MCF 10A (cell line): ENCODE data around the gene SH3GL1. TPM values are rescaled to one million over a fixed set of nuclear protein-coding genes. Genes with fewer than 3 reads are reported as not detected.
"Not testable (repeated sequence)": the region's sequence is repeated elsewhere in the genome, so short reads cannot be mapped to it uniquely, and the experiment has no call there.

Experiments
- BruUV-seq: library from RNA; stranded (reverse); fragments of 400-500 nt; replicated peaks from 2 replicates; lab custom pipeline; 2021; lab: Mats Ljungman, UMichigan
- CTCF ChIA-PET: fragments of 300-600 bp; sonication (Branson Sonifier 250); formaldehyde crosslinking; extraction: SDS; loops from one replicate; lab custom pipeline; 2021; ENCODE audit warnings: antibody characterized with exemption, inconsistent platforms; lab: Yijun Ruan, JAX
- POLR2A ChIA-PET: fragments of 300-600, 350-650 bp; sonication (Branson Sonifier 250); formaldehyde crosslinking; extraction: SDS; loops from one replicate; lab custom pipeline; 2020; ENCODE audit warnings: antibody characterized with exemption, inconsistent platforms; lab: Yijun Ruan, JAX
- DNase-seq: peaks from one replicate; pipeline ENCODE4 v3.0.0-alpha.2; 2018; ENCODE audit not compliant: unreplicated experiment
- H3K27ac Mint-ChIP-seq: one replicate; pipeline ENCODE4 v1.8.0; 2022; ENCODE audit warnings: mild to moderate bottlenecking, low read depth, mixed read lengths; ENCODE audit not compliant: unreplicated experiment
- H3K27me3 Mint-ChIP-seq: one replicate; pipeline ENCODE4 v1.8.0; 2022; ENCODE audit warnings: mixed read lengths; ENCODE audit not compliant: insufficient read depth, unreplicated experiment
- H3K36me3 Mint-ChIP-seq: one replicate; pipeline ENCODE4 v1.8.0; 2022; ENCODE audit warnings: mild to moderate bottlenecking, moderate library complexity, mixed read lengths; ENCODE audit not compliant: insufficient read depth, unreplicated experiment
- H3K4me1 Mint-ChIP-seq: one replicate; pipeline ENCODE4 v1.8.0; 2022; ENCODE audit warnings: mixed read lengths; ENCODE audit not compliant: insufficient read depth, unreplicated experiment
- H3K4me3 Mint-ChIP-seq: one replicate; pipeline ENCODE4 v1.8.0; 2022; ENCODE audit warnings: mild to moderate bottlenecking, moderate library complexity, mixed read lengths; ENCODE audit not compliant: unreplicated experiment
- H3K9me3 Mint-ChIP-seq: one replicate; pipeline ENCODE4 v1.8.0; 2022; ENCODE audit warnings: mixed read lengths; ENCODE audit not compliant: unreplicated experiment
- CTCF ChIP-seq: fragments of 200-600 bp; IDR thresholded peaks from one replicate; pipeline ENCODE4 v1.8.0; 2022; ENCODE audit warnings: antibody characterized with exemption, mild to moderate bottlenecking; ENCODE audit not compliant: unreplicated experiment
- intact Hi-C: fragments of 100-400 bp; cut with micrococcal nuclease; formaldehyde crosslinking; loops from 2 replicates; pipeline ENCODE4 v1.14.1; 2022
- total RNA-seq: library from RNA; stranded (reverse); gene quantifications from 2 replicates; pipeline ENCODE4 v1.2.3, GENCODE V29; 2022

Gene SH3GL1
- total RNA-seq, 1 experiment from 2014 or later: 106 TPM

- H3K27ac Mint-ChIP-seq: no peak overlapping the region
- POLR2A ChIA-PET: interaction anchor here (0.7 to 2.9 kb wide), 7 partner anchors 9 to 224 kb away, joined by 3 to 34 read pairs (median 3); partner anchors contain the start of genes MPND and SH3GL1
- DNase-seq: peak; percentile 72
Measured at GRCh38 chr19:4352701-4353121, 47.6 kb downstream of the SH3GL1 start.

GRCh38 chr19:4350726-4351125 lies 49.6 kb downstream of the SH3GL1 start:
- no peak for DNase-seq
- Mint-ChIP-seq H3K4me1 (no peaks in the 10 kb centered on the region), H3K4me3 (no peak overlapping the region), H3K27ac (no peak overlapping the region), H3K27me3 (no peaks in the 10 kb centered on the region), H3K36me3 (peaks cover 37% of the 10 kb centered on the region), H3K9me3 (no peaks in the 10 kb centered on the region)
- ChIA-PET CTCF (interaction anchor here (0.9 kb wide), 1 partner anchor 84 kb away, joined by 3 read pairs; no protein-coding TSS in a partner anchor), POLR2A (no interaction called here)
- no TSS peak for BruUV-seq
- intact Hi-C loops: no loop called here
- TF ChIP-seq CTCF: no peak

More at GRCh38 chr19:4352701-4353121, 47.6 kb downstream of the SH3GL1 start:
- Mint-ChIP-seq H3K4me1 (no peaks in the 10 kb centered on the region), H3K36me3 (peaks cover 37% of the 10 kb centered on the region), H3K4me3 (no peak overlapping the region), H3K27me3 (no peaks in the 10 kb centered on the region), H3K9me3 (no peaks in the 10 kb centered on the region)
- BruUV-seq: no TSS peak
- TF ChIP-seq CTCF: peak; percentile 90
- intact Hi-C loops: loop anchor here (1.0 kb wide), 1 partner anchor 85 kb away; no protein-coding TSS in a partner anchor
- CTCF ChIA-PET: interaction anchor here (0.6 to 3.6 kb wide), 25 partner anchors 10 to 1264 kb away, joined by 3 to 33 read pairs (median 5); partner anchors contain the start of genes CHAF1A, HDGFL2, MPND and STAP2

GRCh38 chr19:4350111-4350510 lies 50.2 kb downstream of the SH3GL1 start:
- DNase-seq: no peak
- H3K27ac Mint-ChIP-seq: no peak overlapping the region
- no peaks in the 10 kb centered on the region for H3K27me3 Mint-ChIP-seq
- POLR2A ChIA-PET: no interaction called here
- H3K4me1 Mint-ChIP-seq: no peaks in the 10 kb centered on the region
- no peaks in the 10 kb centered on the region for H3K9me3 Mint-ChIP-seq
- no peak for TF ChIP-seq CTCF
- CTCF ChIA-PET: interaction anchor here (0.9 kb wide), 1 partner anchor 83 kb away, joined by 3 read pairs; no protein-coding TSS in a partner anchor
- BruUV-seq: no TSS peak
- peaks cover 38% of the 10 kb centered on the region for H3K36me3 Mint-ChIP-seq
- intact Hi-C loops: no loop called here
- H3K4me3 Mint-ChIP-seq: no peak overlapping the region

DNA sequence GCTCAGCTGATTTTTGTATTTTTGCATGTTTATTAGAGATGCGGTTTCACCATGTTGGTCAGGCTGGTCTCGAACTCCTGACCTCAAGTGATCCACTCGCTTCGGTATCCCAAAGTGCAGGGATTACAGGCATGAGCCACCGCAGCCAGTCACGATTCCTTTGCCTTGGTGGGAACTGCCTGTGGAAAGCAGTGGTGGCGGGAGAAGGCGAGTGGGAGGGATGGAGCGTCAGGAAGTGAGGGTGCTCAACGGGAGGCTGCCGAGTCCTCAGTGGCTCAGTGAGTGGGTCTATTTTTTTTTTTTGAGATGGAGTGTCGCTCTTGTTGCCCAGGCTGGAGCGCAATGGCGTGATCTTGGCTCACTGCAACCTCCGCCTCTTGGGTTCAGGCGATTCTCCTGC lies 51.1 kb downstream of the SH3GL1 start:
- H3K4me3 Mint-ChIP-seq, H3K9me3 Mint-ChIP-seq, POLR2A ChIA-PET, H3K27ac Mint-ChIP-seq, H3K4me1 Mint-ChIP-seq, H3K27me3 Mint-ChIP-seq, intact Hi-C loops, DNase-seq, BruUV-seq: not testable (repeated sequence)
- peaks cover 38% of the 10 kb centered on the region for H3K36me3 Mint-ChIP-seq
- CTCF ChIA-PET: interaction anchor here (0.7 to 1.0 kb wide), 2 partner anchors 19 to 116 kb away, joined by 3 read pairs; no protein-coding TSS in a partner anchor
